Cardiac muscle cell (in vitro differentiated cells and primary cell): ENCODE results near the gene POLN. TPM values are rescaled to one million over a fixed set of nuclear protein-coding genes. Genes with fewer than 3 reads are reported as not detected.

ENCODE experiments used
- DNase-seq, 2 donors: peaks; one replicate each; pipeline versions ENCODE4 v3.0.0 to v3.0.0-alpha.2; 2010 to 2017; ENCODE audit warnings: low read depth in 1 of 2, low spot score in 1 of 2
- H3K27ac ChIP-seq: fragments of 200-600 bp; sonication (generic); 2 replicates; pipeline ENCODE4 v1.5.1; 2016
- H3K27me3 ChIP-seq: fragments of 200-600 bp; sonication (generic); 2 replicates; pipeline ENCODE4 v1.6.0; 2016; ENCODE audit warnings: control low read depth
- H3K36me3 ChIP-seq: fragments of 200-600 bp; sonication (generic); 2 replicates; pipeline ENCODE4 v1.5.1; 2016; ENCODE audit warnings: control low read depth
- H3K4me1 ChIP-seq: fragments of 200-600 bp; sonication (generic); 2 replicates; pipeline ENCODE4 v1.8.1; 2017; ENCODE audit warnings: low read depth, mild to moderate bottlenecking, mixed run types
- H3K4me3 ChIP-seq: fragments of 200-600 bp; sonication (generic); 2 replicates; pipeline ENCODE4 v1.5.1; 2016; ENCODE audit warnings: mild to moderate bottlenecking
- H3K9me3 ChIP-seq: fragments of 200-600 bp; sonication (generic); 2 replicates; pipeline ENCODE4 v1.5.1; 2017; ENCODE audit warnings: low read depth, mild to moderate bottlenecking, control low read depth
- polyA plus RNA-seq: library from polyadenylated mRNA; unstranded; fragments of >200 nt; fragmentation: Nextera tagmentation; extraction: Ambion mirVana; gene quantifications from 2 replicates; pipeline ENCODE4 v1.2.1, GENCODE V29; 2016
- total RNA-seq: library from RNA; depleted of rRNA; stranded (reverse); fragments of >200 nt; gene quantifications from 2 replicates; pipeline ENCODE4 v1.2.3, GENCODE V29; 2016
- TF ChIP-seq, protein P1 (sequence below): IDR thresholded peaks from 2 replicates; pipeline ENCODE4 v1.5.1; 2012; ENCODE audit warnings: low read depth, mild to moderate bottlenecking, low read length

Gene POLN
- total and polyA plus RNA-seq, 2 experiments from 2014 or later: 5.2 to 9.0 TPM

- TF ChIP-seq, protein P1, sequence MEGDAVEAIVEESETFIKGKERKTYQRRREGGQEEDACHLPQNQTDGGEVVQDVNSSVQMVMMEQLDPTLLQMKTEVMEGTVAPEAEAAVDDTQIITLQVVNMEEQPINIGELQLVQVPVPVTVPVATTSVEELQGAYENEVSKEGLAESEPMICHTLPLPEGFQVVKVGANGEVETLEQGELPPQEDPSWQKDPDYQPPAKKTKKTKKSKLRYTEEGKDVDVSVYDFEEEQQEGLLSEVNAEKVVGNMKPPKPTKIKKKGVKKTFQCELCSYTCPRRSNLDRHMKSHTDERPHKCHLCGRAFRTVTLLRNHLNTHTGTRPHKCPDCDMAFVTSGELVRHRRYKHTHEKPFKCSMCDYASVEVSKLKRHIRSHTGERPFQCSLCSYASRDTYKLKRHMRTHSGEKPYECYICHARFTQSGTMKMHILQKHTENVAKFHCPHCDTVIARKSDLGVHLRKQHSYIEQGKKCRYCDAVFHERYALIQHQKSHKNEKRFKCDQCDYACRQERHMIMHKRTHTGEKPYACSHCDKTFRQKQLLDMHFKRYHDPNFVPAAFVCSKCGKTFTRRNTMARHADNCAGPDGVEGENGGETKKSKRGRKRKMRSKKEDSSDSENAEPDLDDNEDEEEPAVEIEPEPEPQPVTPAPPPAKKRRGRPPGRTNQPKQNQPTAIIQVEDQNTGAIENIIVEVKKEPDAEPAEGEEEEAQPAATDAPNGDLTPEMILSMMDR: no peak
- H3K36me3 ChIP-seq: no peaks in the 10 kb centered on the region
- H3K9me3 ChIP-seq: no peaks in the 10 kb centered on the region
- H3K4me3 ChIP-seq: no peak overlapping the region
- no peaks in the 10 kb centered on the region for H3K27me3 ChIP-seq
- no peak for DNase-seq
- peaks cover 11% of the 10 kb centered on the region for H3K4me1 ChIP-seq
- H3K27ac ChIP-seq: no peak overlapping the region
Observed at GRCh38 chr4:2269618-2270163, 27.8 kb upstream of the POLN start.

- DNase-seq: no peak
Observed at GRCh38 chr4:2269206-2269531, 27.2 kb upstream of the POLN start.

DNA sequence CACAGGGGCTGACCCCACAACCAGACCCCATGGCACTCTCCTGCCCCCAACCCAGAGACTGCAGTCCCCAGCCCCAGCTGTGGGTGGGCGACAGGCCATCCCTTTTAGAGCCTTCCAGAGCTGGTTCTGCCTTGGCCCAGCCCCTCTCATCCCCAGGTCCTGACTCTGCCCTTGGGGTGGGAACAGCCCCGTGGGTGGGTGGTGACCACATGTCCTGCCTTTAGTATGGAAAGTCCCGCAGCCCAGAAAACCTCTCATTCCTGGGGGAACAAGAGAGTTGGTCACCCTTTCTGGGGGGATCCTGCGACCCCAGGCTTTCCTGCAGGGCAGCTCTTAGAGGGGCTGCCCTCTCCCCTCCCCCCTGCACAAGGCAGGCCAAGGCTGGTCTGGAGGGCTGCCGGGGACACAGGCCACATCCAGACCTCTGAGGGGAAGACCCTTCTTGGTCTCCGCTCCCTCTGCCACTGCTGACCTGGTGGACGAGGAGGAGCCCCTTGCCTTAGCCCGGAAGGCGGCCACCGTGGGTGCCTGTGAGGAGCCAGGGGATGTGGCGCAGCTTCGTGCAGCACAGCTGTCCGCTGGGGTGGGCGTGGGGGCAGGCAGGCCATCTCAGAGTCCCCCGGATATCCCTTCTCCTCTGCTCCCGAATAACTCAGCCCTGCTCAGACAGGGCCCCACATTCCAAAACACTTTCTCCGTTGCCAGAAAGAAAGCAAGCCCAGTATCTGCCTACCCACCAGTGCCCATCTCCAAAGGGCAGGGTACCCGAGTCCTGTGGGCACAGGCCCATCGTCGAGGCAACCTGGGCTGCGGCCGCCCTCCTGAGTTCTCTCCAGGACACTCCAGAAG, 26.7 kb upstream of the POLN start:
- Histone ChIP-seq H3K4me3 (no peak overlapping the region), H3K27me3 (no peaks in the 10 kb centered on the region), H3K36me3 (no peaks in the 10 kb centered on the region), H3K4me1 (peaks cover 11% of the 10 kb centered on the region), H3K9me3 (no peaks in the 10 kb centered on the region), H3K27ac (no peak overlapping the region)
- DNase-seq: no peak
- TF ChIP-seq, protein P1: no peak

More at GRCh38 chr4:2269206-2269531, 27.2 kb upstream of the POLN start:
- Histone ChIP-seq H3K36me3 (no peaks in the 10 kb centered on the region), H3K9me3 (no peaks in the 10 kb centered on the region), H3K4me1 (peaks cover 11% of the 10 kb centered on the region), H3K27ac (no peak overlapping the region), H3K4me3 (no peak overlapping the region), H3K27me3 (no peaks in the 10 kb centered on the region)
- TF ChIP-seq, protein P1: no peak

DNA sequence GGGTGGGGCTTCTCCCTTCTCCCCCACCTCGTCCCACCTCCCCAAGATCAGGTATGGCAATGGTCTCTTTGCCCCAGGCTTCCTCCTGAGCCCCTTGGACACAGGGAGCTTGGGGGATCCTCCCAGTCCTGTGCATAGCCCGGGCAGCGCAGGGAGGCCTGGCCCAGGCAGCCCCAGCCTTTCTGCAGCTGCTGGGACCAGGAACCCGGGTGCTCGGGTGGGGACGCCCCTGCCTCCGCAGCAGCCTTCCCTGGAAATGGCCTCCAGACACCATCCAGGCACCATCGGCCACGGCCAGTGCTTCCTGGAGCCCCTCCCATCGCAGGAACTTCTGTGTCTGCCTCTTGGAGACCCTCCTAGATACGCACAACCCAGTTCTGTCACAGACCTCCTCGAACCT, 25.9 kb upstream of the POLN start:
- TF ChIP-seq, protein P1: no peak
- Histone ChIP-seq H3K27ac (no peak overlapping the region), H3K4me3 (no peak overlapping the region), H3K36me3 (no peaks in the 10 kb centered on the region), H3K4me1 (peaks cover 11% of the 10 kb centered on the region), H3K9me3 (no peaks in the 10 kb centered on the region), H3K27me3 (no peaks in the 10 kb centered on the region)
- no peak for DNase-seq

GRCh38 chr4:2267320-2267811, 25.4 kb upstream of the POLN start:
- no peaks in the 10 kb centered on the region for H3K36me3 ChIP-seq
- DNase-seq: no peak
- no peak overlapping the region for H3K27ac ChIP-seq
- peaks cover 11% of the 10 kb centered on the region for H3K4me1 ChIP-seq
- H3K4me3 ChIP-seq: no peak overlapping the region
- H3K9me3 ChIP-seq: no peaks in the 10 kb centered on the region
- H3K27me3 ChIP-seq: no peaks in the 10 kb centered on the region
- TF ChIP-seq, protein P1: no peak
